ENCODE measurements around the gene SCARB2. TPM values are rescaled to one million over a fixed set of nuclear protein-coding genes. Genes with fewer than 3 reads are reported as not detected.

SCARB2 gene
- total RNA-seq, 4 donors from 2014 or later = 87.6 to 107 (median 95.8) TPM

GRCh38 chr4:76204936-76205335, 8.7 kb downstream of the SCARB2 start:
- no peaks in the 10 kb centered on the region for H3K36me3 ChIP-seq
- no peak overlapping the region for H3K27ac ChIP-seq
- TF ChIP-seq EP300 (IDR thresholded peaks at IDR 0.05) = no peak
- TF ChIP-seq CTCF (IDR thresholded peaks at IDR 0.05) = no peak
- TF ChIP-seq POLR2AphosphoS5 (IDR thresholded peaks at IDR 0.05) = no peak
- no peak for TF ChIP-seq POLR2A (IDR thresholded peaks at IDR 0.05)
- no peaks in the 10 kb centered on the region for H3K9me3 ChIP-seq
- H3K4me1 ChIP-seq = peaks cover 76% of the 10 kb centered on the region
- H3K4me3 ChIP-seq = no peak overlapping the region
- WGBS = 100% methylated on average over 1 of the region's 1 CpG
- DNase-seq (ENCODE audit: low spot score in 2 of 2) = no peak
- no peaks in the 10 kb centered on the region for H3K27me3 ChIP-seq

- 84% methylated on average over 4 of the region's 4 CpGs for WGBS
- Histone ChIP-seq H3K27ac (no peak overlapping the region), H3K4me1 (peaks cover 76% of the 10 kb centered on the region), H3K4me3 (no peak overlapping the region), H3K27me3 (no peaks in the 10 kb centered on the region), H3K36me3 (no peaks in the 10 kb centered on the region), H3K9me3 (no peaks in the 10 kb centered on the region)
- TF ChIP-seq EP300 (IDR thresholded peaks at IDR 0.05) (no peak), CTCF (IDR thresholded peaks at IDR 0.05) (no peak), POLR2AphosphoS5 (IDR thresholded peaks at IDR 0.05) (no peak), POLR2A (IDR thresholded peaks at IDR 0.05) (no peak)
- no peak for DNase-seq (ENCODE audit: low spot score in 2 of 2)
These were observed 10.1 kb downstream of the SCARB2 start for GRCh38 chr4:76203541-76203940.

- no peaks in the 10 kb centered on the region for H3K9me3 ChIP-seq
- peaks cover 75% of the 10 kb centered on the region for H3K4me1 ChIP-seq
- TF ChIP-seq CTCF (IDR thresholded peaks at IDR 0.05) = no peak
- TF ChIP-seq EP300 (IDR thresholded peaks at IDR 0.05) = no peak
- no peak for TF ChIP-seq POLR2AphosphoS5 (IDR thresholded peaks at IDR 0.05)
- no peak for TF ChIP-seq POLR2A (IDR thresholded peaks at IDR 0.05)
- H3K27ac ChIP-seq = no peak overlapping the region
- no peaks in the 10 kb centered on the region for H3K27me3 ChIP-seq
- no peaks in the 10 kb centered on the region for H3K36me3 ChIP-seq
- no peak overlapping the region for H3K4me3 ChIP-seq
- WGBS = 88% methylated on average over 4 of the region's 4 CpGs
- DNase-seq (ENCODE audit: low spot score in 2 of 2) = no peak
These were observed 12.3 kb downstream of the SCARB2 start for GRCh38 chr4:76201276-76201675.

- TF ChIP-seq POLR2AphosphoS5 (IDR thresholded peaks at IDR 0.05) (no peak), CTCF (IDR thresholded peaks at IDR 0.05) (no peak), EP300 (IDR thresholded peaks at IDR 0.05) (no peak), POLR2A (IDR thresholded peaks at IDR 0.05) (no peak)
- H3K4me3 ChIP-seq = no peak overlapping the region
- no peaks in the 10 kb centered on the region for H3K9me3 ChIP-seq
- no peaks in the 10 kb centered on the region for H3K27me3 ChIP-seq
- peaks cover 75% of the 10 kb centered on the region for H3K4me1 ChIP-seq
- WGBS = 90% methylated on average over 4 of the region's 4 CpGs
- no peak for DNase-seq (ENCODE audit: low spot score in 2 of 2)
- H3K27ac ChIP-seq = no peak overlapping the region
- no peaks in the 10 kb centered on the region for H3K36me3 ChIP-seq
These were observed 12.8 kb downstream of the SCARB2 start for GRCh38 chr4:76200771-76201231.

GRCh38 chr4:76199664-76200211, 13.9 kb downstream of the SCARB2 start:
- TF ChIP-seq POLR2A (IDR thresholded peaks at IDR 0.05) (no peak), EP300 (IDR thresholded peaks at IDR 0.05) (no peak), POLR2AphosphoS5 (IDR thresholded peaks at IDR 0.05) (no peak), CTCF (IDR thresholded peaks at IDR 0.05) (no peak)
- 57% methylated on average over 13 of the region's 13 CpGs for WGBS
- Histone ChIP-seq H3K27ac (peak overlapping the region; percentile 60), H3K27me3 (no peaks in the 10 kb centered on the region), H3K36me3 (no peaks in the 10 kb centered on the region), H3K4me3 (no peak overlapping the region), H3K4me1 (peaks cover 78% of the 10 kb centered on the region), H3K9me3 (no peaks in the 10 kb centered on the region)
- DNase-seq (ENCODE audit: low spot score in 2 of 2) = no peak

Data from suprapubic skin (tissue), 4 donors.